Thyroid gland (tissue), 4 donors: ENCODE measurements around the gene ACAA1. TPM values are rescaled to one million over a fixed set of nuclear protein-coding genes. Genes with fewer than 3 reads are reported as not detected.

Experiments used
- DNase-seq, 2 donors: peaks; one replicate each; pipeline ENCODE4 v3.0.0-alpha.2; 2019
- H3K27ac ChIP-seq, 3 donors: fragments of 200-600 bp; sonication (generic); 1 replicate in 2 of 3; 2 replicates in 1 of 3; pipeline ENCODE4 v1.5.1; 2016 to 2019; ENCODE audit warnings: mild to moderate bottlenecking in 1 of 3, moderate library complexity in 1 of 3
- H3K27me3 ChIP-seq: fragments of 200-600 bp; sonication (generic); one replicate; pipeline ENCODE4 v1.5.1; 2019
- H3K36me3 ChIP-seq, 2 donors: fragments of 200-600 bp; sonication (generic); one replicate each; pipeline ENCODE4 v1.5.1; 2016 to 2019
- H3K4me1 ChIP-seq, 2 donors: fragments of 200-600 bp; sonication (generic); one replicate each; pipeline ENCODE4 v1.5.1; 2017 to 2019
- H3K4me3 ChIP-seq, 3 donors: fragments of 200-600 bp; sonication (generic); replicated peaks in 1 of 3; 1 replicate in 2 of 3; 2 replicates in 1 of 3; pipeline ENCODE4 v1.5.1; 2016; ENCODE audit warnings: mild to moderate bottlenecking in 1 of 3
- H3K9me3 ChIP-seq: fragments of 200-600 bp; sonication (generic); one replicate; pipeline ENCODE4 v1.5.1; 2017
- CTCF ChIP-seq, 6 experiments: fragments of 200-600 bp in 3 of 6; fragments of 450-650 bp in 3 of 6; sonication (generic) in 3 of 6; IDR thresholded peaks; one replicate each; pipeline ENCODE4 v1.5.1; 2016 to 2019; ENCODE audit warnings: antibody characterized with exemption in 6 of 6, mild to moderate bottlenecking in 2 of 6, inconsistent platforms in 1 of 6, moderate library complexity in 1 of 6
- POLR2A ChIP-seq, 2 donors: fragments of 450-650 bp; IDR thresholded peaks; one replicate each; pipeline ENCODE4 v1.6.1; 2017; ENCODE audit warnings: antibody characterized with exemption in 2 of 2, mild to moderate bottlenecking in 2 of 2, moderate library complexity in 1 of 2
- WGBS, 2 donors: methylation state at CpG; one replicate each; pipeline ENCODE4 v1.1.5; 2017; 5-methylcytosine and 5-hydroxymethylcytosine counted together
- intact Hi-C: fragments of 100-400 bp; cut with DNase I; formaldehyde crosslinking; loops from one replicate; pipeline ENCODE4 v1.15.1; 2023
- total RNA-seq, 4 donors: library from RNA; depleted of rRNA; stranded (reverse); fragments of >200 nt; gene quantifications; one replicate each; pipeline ENCODE4 v1.2.3, GENCODE V29; 2016

Gene ACAA1
- total RNA-seq, 4 donors from 2014 or later = 63.3 to 86.1 (median 75.1) TPM

DNA sequence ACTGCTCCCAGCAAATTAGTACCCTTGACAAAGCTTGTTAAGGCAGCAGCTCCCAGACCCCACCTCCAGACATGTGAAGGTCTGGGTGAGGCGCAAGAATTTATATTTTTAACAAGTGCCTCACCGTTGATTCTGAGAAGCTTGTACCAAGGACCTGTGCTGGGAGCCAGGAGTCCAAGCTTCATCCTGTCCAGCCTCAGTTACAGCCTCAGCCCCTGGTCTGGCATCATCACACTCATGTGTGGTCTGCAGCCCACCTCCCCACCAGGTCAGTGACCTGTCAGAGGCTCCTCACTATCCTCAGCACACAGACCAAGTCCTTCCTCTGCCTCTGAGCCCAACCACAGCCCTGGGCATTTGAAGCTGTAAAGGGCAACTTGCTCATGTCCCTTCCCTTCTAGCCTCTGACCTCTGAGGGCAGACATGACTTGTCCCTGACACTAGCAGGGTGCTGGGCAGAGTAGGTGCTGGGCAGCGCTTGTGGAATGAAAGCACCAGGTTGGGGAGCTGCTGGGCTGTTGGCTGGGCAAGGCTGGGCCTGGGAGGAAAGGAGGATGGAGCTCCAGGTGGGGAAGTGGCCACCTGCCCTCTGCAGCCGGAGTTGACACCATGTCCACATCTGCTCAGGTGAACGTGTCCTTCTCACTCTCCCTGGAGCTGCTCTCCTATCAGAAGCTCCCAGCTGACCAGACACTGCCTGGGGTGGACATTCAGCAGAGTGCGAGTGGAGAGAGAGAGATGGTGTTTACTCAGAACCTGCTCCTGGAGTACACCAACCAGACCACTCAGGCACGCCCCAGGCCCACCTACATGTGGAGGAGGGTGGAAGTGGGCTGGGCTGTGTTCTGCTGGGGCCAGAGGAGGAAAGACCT is 16.9 kb downstream of the ACAA1 start:
- Histone ChIP-seq H3K27ac (no peak overlapping the region), H3K36me3 (peaks cover 35 to 37% of the 10 kb centered on the region in 2 donors), H3K4me3 (no peak overlapping the region), H3K4me1 (no peaks in the 10 kb centered on the region), H3K27me3 (no peaks in the 10 kb centered on the region), H3K9me3 (no peaks in the 10 kb centered on the region)
- WGBS, 2 donors = 76 to 92% methylated on average over 5 to 6 of the region's 7 CpGs
- peak; percentile 35 to 42 for DNase-seq
- intact Hi-C loops = loop anchor here (10.0 kb wide), 1 partner anchor 355 kb away; no protein-coding TSS in a partner anchor
- TF ChIP-seq POLR2A (IDR thresholded peaks at IDR 0.05) = no peak
- no peak for TF ChIP-seq CTCF (IDR thresholded peaks at IDR 0.05)

GRCh38 chr3:38119248-38119544 is 17.7 kb downstream of the ACAA1 start:
- TF ChIP-seq POLR2A (IDR thresholded peaks at IDR 0.05) (no peak), CTCF (IDR thresholded peaks at IDR 0.05) (no peak)
- WGBS, 2 donors = 97 to 100% methylated on average over 1 of the region's 1 CpG
- no peak for DNase-seq

GRCh38 chr3:38118421-38119247 is 18.3 kb downstream of the ACAA1 start:
- Histone ChIP-seq H3K27me3 (no peaks in the 10 kb centered on the region), H3K4me1 (no peaks in the 10 kb centered on the region), H3K9me3 (no peaks in the 10 kb centered on the region), H3K36me3 (peaks cover 22 to 24% of the 10 kb centered on the region in 2 donors), H3K27ac (no peak overlapping the region), H3K4me3 (no peak overlapping the region)
- DNase-seq = no peak
- 88 to 90% methylated on average over 13 of the region's 13 CpGs for WGBS, 2 donors
- intact Hi-C loops = no loop called here
- TF ChIP-seq CTCF (IDR thresholded peaks at IDR 0.05) (no peak), POLR2A (IDR thresholded peaks at IDR 0.05) (no peak)

More at GRCh38 chr3:38119248-38119544, 17.7 kb downstream of the ACAA1 start:
- H3K9me3 ChIP-seq = no peaks in the 10 kb centered on the region
- H3K4me3 ChIP-seq = no peak overlapping the region
- no peaks in the 10 kb centered on the region for H3K27me3 ChIP-seq
- H3K27ac ChIP-seq = no peak overlapping the region
- peaks cover 26 to 28% of the 10 kb centered on the region in 2 donors for H3K36me3 ChIP-seq
- H3K4me1 ChIP-seq = no peaks in the 10 kb centered on the region
- intact Hi-C loops = no loop called here

- no peaks in the 10 kb centered on the region for H3K27me3 ChIP-seq
- H3K4me1 ChIP-seq = no peaks in the 10 kb centered on the region
- no peak overlapping the region for H3K4me3 ChIP-seq
- intact Hi-C loops = no loop called here
- no peak for TF ChIP-seq POLR2A (IDR thresholded peaks at IDR 0.05)
- TF ChIP-seq CTCF (IDR thresholded peaks at IDR 0.05) = peak; percentile 30 to 84 (median 70)
- DNase-seq = peak; percentile 65 to 70
- WGBS, 2 donors = 38 to 92% methylated on average over 5 to 7 of the region's 11 CpGs
- no peaks in the 10 kb centered on the region for H3K9me3 ChIP-seq
- H3K27ac ChIP-seq = no peak overlapping the region
- H3K36me3 ChIP-seq = peaks cover 14 to 17% of the 10 kb centered on the region in 2 donors
Measured at GRCh38 chr3:38117748-38118420, 19.0 kb downstream of the ACAA1 start.
